BLaER1 (cell line): ENCODE data around the gene LRRC4B.

Experiments
- H3K27ac ChIP-seq: shearing (Covaris generic); formaldehyde crosslinking; 2 replicates; pipeline ENCODE4 v1.8.1; 2022
- H3K27me3 ChIP-seq: shearing (Covaris generic); formaldehyde crosslinking; 2 replicates; pipeline ENCODE4 v1.8.1; 2022
- H3K36me3 ChIP-seq: shearing (Covaris generic); formaldehyde crosslinking; 2 replicates; pipeline ENCODE4 v1.8.1; 2022
- H3K4me1 ChIP-seq: shearing (Covaris generic); formaldehyde crosslinking; 2 replicates; pipeline ENCODE4 v1.8.1; 2022
- H3K4me2 ChIP-seq: shearing (Covaris generic); formaldehyde crosslinking; 2 replicates; pipeline ENCODE4 v1.8.1; 2022
- H3K4me3 ChIP-seq: shearing (Covaris generic); formaldehyde crosslinking; 2 replicates; pipeline ENCODE4 v1.8.1; 2022
- H3K9ac ChIP-seq: shearing (Covaris generic); formaldehyde crosslinking; 2 replicates; pipeline ENCODE4 v1.8.1; 2022
- H3K9me3 ChIP-seq: shearing (Covaris generic); formaldehyde crosslinking; 2 replicates; pipeline ENCODE4 v1.8.1; 2022
- H4K20me1 ChIP-seq: shearing (Covaris generic); formaldehyde crosslinking; 2 replicates; pipeline ENCODE4 v1.8.1; 2022
- Cebpa-rat ChIP-seq: shearing (Covaris generic); IDR thresholded peaks from 2 replicates; pipeline ENCODE4 v1.8.1; 2022

LRRC4B gene

GRCh38 chr19:50515168-50515561 is 53.1 kb downstream of the LRRC4B start:
- Histone ChIP-seq H4K20me1 (no peaks in the 10 kb centered on the region), H3K36me3 (peaks cover 20% of the 10 kb centered on the region), H3K27me3 (no peaks in the 10 kb centered on the region), H3K9ac (0 out of 2 replicates have a peak overlapping the region, but pooled peaks have one; percentile 24), H3K4me2 (peak overlapping the region; percentile 86), H3K4me1 (peaks cover 51% of the 10 kb centered on the region), H3K4me3 (no peak overlapping the region), H3K9me3 (peaks cover 16% of the 10 kb centered on the region), H3K27ac (peak overlapping the region; percentile 89)
- TF ChIP-seq Cebpa-rat = no peak

- peak overlapping the region; percentile 46; the same call in 1 of the 2 replicates for H3K4me3 ChIP-seq
- H3K27ac ChIP-seq = peak overlapping the region; percentile 89
- peak overlapping the region; percentile 46 for H3K9ac ChIP-seq
- H3K36me3 ChIP-seq = peaks cover 20% of the 10 kb centered on the region
- H4K20me1 ChIP-seq = no peaks in the 10 kb centered on the region
- peak overlapping the region; percentile 86 for H3K4me2 ChIP-seq
- H3K4me1 ChIP-seq = peaks cover 57% of the 10 kb centered on the region
- peaks cover 16% of the 10 kb centered on the region for H3K9me3 ChIP-seq
- H3K27me3 ChIP-seq = no peaks in the 10 kb centered on the region
- TF ChIP-seq Cebpa-rat = no peak
Measured at GRCh38 chr19:50514346-50515167, 53.7 kb downstream of the LRRC4B start.

DNA sequence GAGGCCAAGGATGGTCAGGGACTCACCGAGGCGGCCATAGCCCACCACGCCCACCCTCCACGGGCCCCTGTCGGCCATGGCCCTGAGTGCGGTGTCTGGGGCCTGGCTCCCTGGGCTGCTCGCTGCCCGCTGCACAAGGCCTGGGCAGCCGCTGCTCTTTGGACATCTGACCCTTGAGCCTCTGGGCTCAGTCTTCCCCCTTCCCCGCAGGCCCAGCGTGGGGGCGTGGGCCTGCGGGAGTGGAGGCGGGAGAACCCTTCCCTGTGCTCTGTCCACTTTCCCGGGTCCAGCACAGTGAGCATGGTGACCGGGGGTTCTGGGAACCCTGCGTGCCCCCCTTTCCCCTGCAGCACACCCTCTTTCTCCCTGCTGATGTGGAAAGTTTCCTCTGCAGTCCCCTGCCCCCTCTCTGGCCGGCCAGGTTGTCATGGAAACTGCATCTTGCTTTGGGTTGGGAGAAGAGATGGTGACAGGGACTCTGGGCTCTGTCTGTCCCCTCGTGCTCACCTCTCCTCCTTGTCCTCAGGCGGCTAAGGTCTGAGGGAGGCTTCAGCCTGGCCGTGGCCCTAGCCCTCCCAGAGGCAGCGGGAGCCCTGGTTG is 54.4 kb downstream of the LRRC4B start, which contains the start of gene ASPDH:
Gene ASPDH (minus strand): TSS at position 168 of the 600 bp plus-strand sequence. CDS start 90 bp downstream, at position 78.
- TF ChIP-seq Cebpa-rat = no peak
- H3K4me1 ChIP-seq = peaks cover 64% of the 10 kb centered on the region
- peak within 1 kb of the TSS; percentile 89 for H3K27ac ChIP-seq
- no peaks in the 10 kb centered on the region for H3K27me3 ChIP-seq
- no peaks in the 10 kb centered on the region for H4K20me1 ChIP-seq
- peak within 1 kb of the TSS; percentile 46; the same call in 1 of the 2 replicates for H3K4me3 ChIP-seq
- H3K4me2 ChIP-seq = peak within 1 kb of the TSS; percentile 86
- H3K36me3 ChIP-seq = peaks cover 16% of the 10 kb centered on the region
- peak within 1 kb of the TSS; percentile 46 for H3K9ac ChIP-seq
- H3K9me3 ChIP-seq = peaks cover 12% of the 10 kb centered on the region

DNA sequence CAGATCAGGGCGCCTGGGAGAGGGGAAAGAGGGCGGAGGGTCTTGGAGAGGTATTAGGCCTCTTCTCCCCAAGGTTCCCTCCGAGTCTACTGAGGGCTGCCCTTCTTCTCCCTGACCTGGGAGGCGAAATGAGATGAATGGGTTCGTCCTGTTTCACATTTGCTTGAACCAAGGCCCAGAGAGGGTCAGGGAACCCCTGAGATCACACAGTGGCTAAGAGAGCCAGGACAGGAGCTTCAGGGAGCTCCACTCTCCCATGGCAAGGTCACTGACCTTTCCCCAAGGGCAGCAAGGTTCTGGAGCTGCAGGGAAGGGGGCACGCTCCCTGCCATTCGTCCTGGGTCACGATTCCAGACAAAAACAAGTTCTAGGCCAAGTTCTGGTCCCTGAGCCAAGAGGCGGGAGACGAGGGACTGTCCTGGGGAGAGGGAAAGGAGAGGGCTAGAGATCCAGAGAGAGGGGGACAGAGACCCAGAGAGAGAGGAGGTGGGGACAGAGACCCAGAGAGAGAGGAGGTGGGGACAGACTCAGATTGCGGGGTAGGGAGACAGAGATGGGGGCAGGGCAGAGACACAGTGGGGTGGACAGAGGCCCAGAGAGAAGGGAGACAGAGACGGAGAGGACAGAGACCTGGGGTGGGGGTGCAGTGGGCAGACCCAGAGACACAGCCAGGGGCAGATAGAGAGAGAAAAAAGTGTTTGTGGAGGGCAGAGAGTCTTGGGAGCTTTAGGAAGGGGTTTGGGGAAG is 55.1 kb downstream of the LRRC4B start:
- Histone ChIP-seq H3K36me3 (peaks cover 9% of the 10 kb centered on the region; the same call in 1 of the 2 replicates), H3K4me3 (no peak overlapping the region), H4K20me1 (no peaks in the 10 kb centered on the region), H3K9ac (no peak overlapping the region), H3K4me1 (peaks cover 71% of the 10 kb centered on the region), H3K9me3 (peaks cover 5% of the 10 kb centered on the region), H3K4me2 (peak overlapping the region; percentile 86), H3K27ac (peak overlapping the region; percentile 89; the same call in 1 of the 2 replicates), H3K27me3 (no peaks in the 10 kb centered on the region)
- TF ChIP-seq Cebpa-rat = no peak

- Histone ChIP-seq H3K9ac (peak overlapping the region; percentile 80), H3K4me3 (peak overlapping the region; percentile 69)
- no peak for TF ChIP-seq Cebpa-rat
Measured at GRCh38 chr19:50512112-50512998, 55.9 kb downstream of the LRRC4B start.

GRCh38 chr19:50511069-50511822 is 57.0 kb downstream of the LRRC4B start, which contains the start of gene JOSD2:
TSS of gene JOSD2 (minus strand) at chr19:50511191. CDS start at chr19:50510431, 760 bp downstream.
- H3K36me3 ChIP-seq = no peaks in the 10 kb centered on the region
- H3K4me2 ChIP-seq = peak within 1 kb of the TSS; percentile 88
- peak within 1 kb of the TSS; percentile 80 for H3K9ac ChIP-seq
- H3K27ac ChIP-seq = peak within 1 kb of the TSS; percentile 89
- no peaks in the 10 kb centered on the region for H3K27me3 ChIP-seq
- no peak for TF ChIP-seq Cebpa-rat
- no peaks in the 10 kb centered on the region for H4K20me1 ChIP-seq
- H3K4me1 ChIP-seq = peaks cover 79% of the 10 kb centered on the region
- H3K9me3 ChIP-seq = no peaks in the 10 kb centered on the region
- peak within 1 kb of the TSS; percentile 69 for H3K4me3 ChIP-seq

More at GRCh38 chr19:50512112-50512998, 55.9 kb downstream of the LRRC4B start:
- Histone ChIP-seq H3K4me1 (peaks cover 79% of the 10 kb centered on the region), H3K27me3 (no peaks in the 10 kb centered on the region), H3K4me2 (peak overlapping the region; percentile 88), H4K20me1 (no peaks in the 10 kb centered on the region), H3K27ac (peak overlapping the region; percentile 89), H3K9me3 (no peaks in the 10 kb centered on the region), H3K36me3 (peaks cover under 1% of the 10 kb centered on the region; the same call in 1 of the 2 replicates)

GRCh38 chr19:50510700-50511068 is 57.6 kb downstream of the LRRC4B start:
- peak overlapping the region; percentile 80 for H3K9ac ChIP-seq
- peak overlapping the region; percentile 89 for H3K27ac ChIP-seq
- no peaks in the 10 kb centered on the region for H3K36me3 ChIP-seq
- H3K9me3 ChIP-seq = no peaks in the 10 kb centered on the region
- H3K4me3 ChIP-seq = peak overlapping the region; percentile 69
- H3K4me1 ChIP-seq = peaks cover 78% of the 10 kb centered on the region
- H4K20me1 ChIP-seq = no peaks in the 10 kb centered on the region
- H3K27me3 ChIP-seq = no peaks in the 10 kb centered on the region
- TF ChIP-seq Cebpa-rat = no peak
- peak overlapping the region; percentile 88 for H3K4me2 ChIP-seq

DNA sequence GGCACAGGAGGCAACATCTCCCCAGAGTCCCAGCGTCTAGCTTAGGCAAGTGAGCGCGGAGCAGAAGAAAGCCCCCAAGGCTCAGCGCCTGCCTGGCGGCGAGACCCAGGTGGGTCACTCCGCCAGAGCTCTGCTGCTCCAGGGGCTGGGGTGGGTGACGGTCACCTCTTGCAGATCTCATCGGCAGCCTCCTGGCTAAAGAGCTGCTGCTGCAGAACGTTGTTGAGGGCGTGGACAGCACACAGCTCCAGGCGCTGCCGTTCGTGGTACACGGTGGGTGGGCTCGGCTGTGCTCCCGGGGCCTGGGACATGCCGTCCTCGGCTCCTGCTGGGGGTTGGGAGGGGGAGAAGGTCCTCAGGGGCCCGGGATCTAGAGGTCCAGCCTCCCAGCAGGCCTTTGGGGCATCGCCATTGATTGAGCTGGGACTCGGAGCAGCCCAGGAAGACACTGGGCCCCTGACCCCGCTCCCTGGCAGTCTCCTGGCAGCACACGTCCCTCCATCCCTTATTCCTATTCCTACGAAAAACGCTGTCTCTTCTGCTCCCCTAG is 58.0 kb downstream of the LRRC4B start:
- Histone ChIP-seq H3K4me1 (peaks cover 74% of the 10 kb centered on the region), H3K27me3 (no peaks in the 10 kb centered on the region), H3K9ac (peak overlapping the region; percentile 80; the same call in 1 of the 2 replicates), H4K20me1 (no peaks in the 10 kb centered on the region), H3K36me3 (no peaks in the 10 kb centered on the region), H3K4me2 (peak overlapping the region; percentile 88), H3K4me3 (peak overlapping the region; percentile 69), H3K27ac (peak overlapping the region; percentile 89), H3K9me3 (no peaks in the 10 kb centered on the region)
- TF ChIP-seq Cebpa-rat = no peak
